ENCODE measurements around the gene RBKS. TPM values are rescaled to one million over a fixed set of nuclear protein-coding genes. Genes with fewer than 3 reads are reported as not detected.

Gene RBKS
- total RNA-seq, 1 donor from 2014 or later, result 1.8 TPM

DNA sequence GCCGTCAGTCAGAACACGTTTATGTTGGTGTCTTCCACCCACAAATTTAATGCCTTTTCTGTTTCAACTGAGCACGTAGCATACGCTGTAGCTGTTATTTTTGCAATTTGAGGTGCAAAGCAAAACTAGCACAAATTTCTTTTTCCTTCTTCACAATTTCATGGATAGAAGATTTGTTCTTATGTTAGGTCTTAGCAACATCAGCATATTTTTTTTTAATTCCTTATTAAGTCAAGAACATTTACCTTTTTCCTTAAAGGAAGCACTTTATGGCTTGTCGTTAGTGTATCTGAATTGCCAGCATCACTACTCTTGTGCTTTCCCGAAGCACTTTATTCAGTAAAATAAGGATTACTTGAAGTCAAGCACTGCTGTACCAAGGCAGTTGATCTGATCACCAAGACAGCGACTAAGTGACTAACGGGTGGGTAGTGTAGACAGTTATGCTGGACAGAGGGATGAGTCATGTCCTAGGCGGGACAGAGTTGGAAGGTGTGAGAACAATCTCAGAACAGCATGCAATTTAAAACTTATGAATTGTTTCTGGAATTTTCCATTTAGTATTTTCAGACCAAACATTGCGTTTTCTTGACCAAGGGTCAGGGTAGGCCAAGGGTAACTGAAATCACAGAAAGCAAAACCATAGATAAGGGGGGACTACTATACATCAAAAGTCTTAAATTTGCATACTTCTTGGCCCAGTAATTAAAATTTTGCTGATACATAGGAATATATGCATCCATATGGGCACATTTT lies 13.6 kb upstream of the RBKS start:
- no peak for TF ChIP-seq CTCF (IDR thresholded peaks at IDR 0.05; ENCODE audit: insufficient read depth, low read length, poor library complexity, severe bottlenecking)
- Histone ChIP-seq H3K27me3 (ENCODE audit: control insufficient read depth, insufficient read depth, low read length) (no peaks in the 10 kb centered on the region), H3K36me3 (ENCODE audit: control insufficient read depth, insufficient read depth, low read length) (no peaks in the 10 kb centered on the region), H3K4me3 (ENCODE audit: low read depth, low read length) (no peak overlapping the region)
- peak; percentile 29 for DNase-seq (ENCODE audit: low read depth)

DNA sequence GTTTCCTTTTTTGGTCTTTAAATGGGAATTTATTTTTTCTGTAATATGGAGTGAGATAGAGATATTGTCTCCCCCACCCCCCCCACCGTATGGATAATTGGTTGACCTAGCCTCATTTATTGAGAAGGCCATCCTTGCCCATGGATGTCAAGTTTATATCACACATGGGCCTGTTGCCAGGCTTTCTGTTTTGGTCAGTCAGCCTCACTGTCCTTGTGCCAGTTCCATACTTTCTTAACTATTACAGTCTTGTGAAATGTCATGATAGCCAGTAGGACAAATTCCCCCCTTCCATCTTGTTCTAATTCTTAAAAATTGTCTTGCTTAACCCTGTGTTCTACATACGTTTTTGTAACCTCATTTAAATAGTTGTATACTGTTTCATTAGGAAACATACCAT lies 12.8 kb upstream of the RBKS start:
- no peak overlapping the region for H3K4me3 ChIP-seq (ENCODE audit: low read depth, low read length)
- no peak for DNase-seq (ENCODE audit: low read depth)
- no peak for TF ChIP-seq CTCF (IDR thresholded peaks at IDR 0.05; ENCODE audit: insufficient read depth, low read length, poor library complexity, severe bottlenecking)
- H3K27me3 ChIP-seq (ENCODE audit: control insufficient read depth, insufficient read depth, low read length), result no peaks in the 10 kb centered on the region
- no peaks in the 10 kb centered on the region for H3K36me3 ChIP-seq (ENCODE audit: control insufficient read depth, insufficient read depth, low read length)

DNA sequence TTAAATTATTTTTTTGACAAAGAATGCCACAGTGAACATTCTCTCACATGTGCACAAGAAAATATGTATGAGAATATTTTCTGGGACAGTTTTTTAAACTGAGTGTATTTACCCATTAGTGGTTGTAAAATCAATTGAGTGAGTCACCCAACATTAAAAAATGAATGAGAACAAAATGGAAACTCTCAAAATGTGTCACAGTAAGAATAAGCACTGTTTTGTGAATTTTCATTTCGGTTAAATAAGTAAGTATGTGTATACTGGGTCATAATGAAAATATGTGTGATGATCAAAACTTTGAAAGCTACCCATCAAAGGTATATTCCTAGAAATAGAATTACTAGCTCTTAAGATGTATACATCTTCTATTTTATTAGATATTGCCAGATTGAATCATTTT lies 11.9 kb upstream of the RBKS start:
- no peak overlapping the region for H3K4me3 ChIP-seq (ENCODE audit: low read depth, low read length)
- no peak for DNase-seq (ENCODE audit: low read depth)
- H3K36me3 ChIP-seq (ENCODE audit: control insufficient read depth, insufficient read depth, low read length), result no peaks in the 10 kb centered on the region
- no peaks in the 10 kb centered on the region for H3K27me3 ChIP-seq (ENCODE audit: control insufficient read depth, insufficient read depth, low read length)
- TF ChIP-seq CTCF (IDR thresholded peaks at IDR 0.05; ENCODE audit: insufficient read depth, low read length, poor library complexity, severe bottlenecking), result no peak

GRCh38 chr2:27901234-27901633 lies 11.0 kb upstream of the RBKS start:
- Histone ChIP-seq H3K36me3 (ENCODE audit: control insufficient read depth, insufficient read depth, low read length) (no peaks in the 10 kb centered on the region), H3K4me3 (ENCODE audit: low read depth, low read length) (no peak overlapping the region), H3K27me3 (ENCODE audit: control insufficient read depth, insufficient read depth, low read length) (no peaks in the 10 kb centered on the region)
- no peak for DNase-seq (ENCODE audit: low read depth)
- TF ChIP-seq CTCF (IDR thresholded peaks at IDR 0.05; ENCODE audit: insufficient read depth, low read length, poor library complexity, severe bottlenecking), result no peak

DNA sequence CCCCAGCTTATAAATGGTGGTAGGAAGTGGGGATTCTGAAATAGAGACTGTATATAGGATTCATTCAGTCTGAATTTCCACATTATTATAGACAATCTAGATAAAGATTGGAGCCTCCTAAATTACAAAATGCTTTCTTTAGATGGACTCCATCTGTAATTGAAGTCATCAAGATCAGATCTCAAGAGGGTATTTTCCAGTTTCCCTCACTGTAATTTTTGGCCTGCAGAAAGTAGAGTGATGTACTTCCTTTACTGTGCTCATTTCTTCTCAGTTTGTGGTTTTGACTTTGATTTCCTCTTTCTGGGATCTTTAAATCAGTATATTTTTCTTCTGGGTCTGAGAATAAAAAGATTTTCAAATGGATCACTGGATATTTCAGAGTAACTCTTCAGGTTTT lies 7.5 kb upstream of the RBKS start:
- Histone ChIP-seq H3K27me3 (ENCODE audit: control insufficient read depth, insufficient read depth, low read length) (no peaks in the 10 kb centered on the region), H3K4me3 (ENCODE audit: low read depth, low read length) (no peak overlapping the region), H3K36me3 (ENCODE audit: control insufficient read depth, insufficient read depth, low read length) (no peaks in the 10 kb centered on the region)
- TF ChIP-seq CTCF (IDR thresholded peaks at IDR 0.05; ENCODE audit: insufficient read depth, low read length, poor library complexity, severe bottlenecking), result no peak
- no peak for DNase-seq (ENCODE audit: low read depth)

DNA sequence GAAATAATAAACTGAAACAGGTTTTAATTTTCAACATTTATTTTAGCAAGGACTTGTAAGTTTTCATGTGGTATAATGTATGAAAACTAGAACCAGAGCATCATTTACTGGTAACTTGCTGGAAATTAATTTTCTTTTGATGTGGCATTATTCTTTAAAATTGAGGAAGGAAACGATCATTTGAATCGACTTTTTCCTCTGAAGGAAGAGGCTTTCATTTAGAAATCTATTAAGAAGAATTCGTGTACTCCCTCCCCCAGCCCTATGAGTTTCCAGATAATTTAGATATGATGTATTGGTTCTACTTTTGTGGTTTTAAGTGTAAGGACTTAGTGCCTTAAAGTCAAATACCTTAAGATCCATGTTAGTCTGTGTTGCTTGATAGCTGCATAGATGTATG lies 2.8 kb upstream of the RBKS start:
- H3K4me3 ChIP-seq (ENCODE audit: low read depth, low read length), result no peak overlapping the region
- DNase-seq (ENCODE audit: low read depth), result no peak
- no peaks in the 10 kb centered on the region for H3K36me3 ChIP-seq (ENCODE audit: control insufficient read depth, insufficient read depth, low read length)
- H3K27me3 ChIP-seq (ENCODE audit: control insufficient read depth, insufficient read depth, low read length), result no peaks in the 10 kb centered on the region
- no peak for TF ChIP-seq CTCF (IDR thresholded peaks at IDR 0.05; ENCODE audit: insufficient read depth, low read length, poor library complexity, severe bottlenecking)
